ENCODE results near the gene GABBR2.

Gene GABBR2

GRCh38 chr9:98720402-98720801 is 11.7 kb upstream of the GABBR2 start:
- no peak for DNase-seq (ENCODE audit: low read depth in 2 of 2)

GRCh38 chr9:98719055-98719454 is 10.3 kb upstream of the GABBR2 start:
- DNase-seq (ENCODE audit: low read depth in 2 of 2), result no peak

GRCh38 chr9:98714833-98715232 is 6.1 kb upstream of the GABBR2 start:
- no peak for DNase-seq (ENCODE audit: low read depth in 2 of 2)

- no peak for DNase-seq (ENCODE audit: low read depth in 2 of 2)
Measured at GRCh38 chr9:98712987-98713386, 4.3 kb upstream of the GABBR2 start.

- no peak for DNase-seq (ENCODE audit: low read depth in 2 of 2)
Measured at GRCh38 chr9:98709968-98710965, 1.5 kb upstream of the GABBR2 start.

GRCh38 chr9:98708103-98708932 is 417 bp downstream of the GABBR2 start:
- DNase-seq (ENCODE audit: low read depth in 2 of 2), result no peak

GRCh38 chr9:98707166-98708102 is 1.3 kb downstream of the GABBR2 start:
- peak; percentile 20 to 35 for DNase-seq (ENCODE audit: low read depth in 2 of 2)

GRCh38 chr9:98706651-98707165 is 2.0 kb downstream of the GABBR2 start:
- no peak for DNase-seq (ENCODE audit: low read depth in 2 of 2)

- DNase-seq (ENCODE audit: low read depth in 2 of 2), result no peak
Measured at GRCh38 chr9:98702835-98703380, 5.8 kb downstream of the GABBR2 start.

GRCh38 chr9:98702340-98702739 is 6.4 kb downstream of the GABBR2 start:
- no peak for DNase-seq (ENCODE audit: low read depth in 2 of 2)

GRCh38 chr9:98701576-98701975 is 7.2 kb downstream of the GABBR2 start:
- no peak for DNase-seq (ENCODE audit: low read depth in 2 of 2)

GRCh38 chr9:98700801-98701200 is 7.9 kb downstream of the GABBR2 start:
- no peak for DNase-seq (ENCODE audit: low read depth in 2 of 2)

GRCh38 chr9:98698856-98699255 is 9.9 kb downstream of the GABBR2 start:
- DNase-seq (ENCODE audit: low read depth in 2 of 2), result no peak

- DNase-seq (ENCODE audit: low read depth in 2 of 2), result no peak
Measured at GRCh38 chr9:98694943-98695342, 13.8 kb downstream of the GABBR2 start.

GRCh38 chr9:98692392-98692791 is 16.3 kb downstream of the GABBR2 start:
- DNase-seq (ENCODE audit: low read depth in 2 of 2), result no peak

- no peak for DNase-seq (ENCODE audit: low read depth in 2 of 2)
Measured at GRCh38 chr9:98691890-98692289, 16.8 kb downstream of the GABBR2 start.

- DNase-seq (ENCODE audit: low read depth in 2 of 2), result no peak
Measured at GRCh38 chr9:98690686-98691085, 18.0 kb downstream of the GABBR2 start.

- DNase-seq (ENCODE audit: low read depth in 2 of 2), result no peak
Measured at GRCh38 chr9:98688710-98689495, 19.8 kb downstream of the GABBR2 start.

GRCh38 chr9:98687911-98688310 is 20.8 kb downstream of the GABBR2 start:
- no peak for DNase-seq (ENCODE audit: low read depth in 2 of 2)
